Sigmoid colon (tissue), 4 donors: ENCODE measurements around the gene RTN3.

Source experiments
- EP300 ChIP-seq, 4 donors: sonication (generic); formaldehyde crosslinking; IDR thresholded peaks; one replicate each; pipeline ENCODE4 v1.6.1; 2017; ENCODE audit warnings: antibody characterized with exemption in 4 of 4
- POLR2A ChIP-seq, 2 donors: fragments of 450-650 bp; IDR thresholded peaks; one replicate each; pipeline ENCODE4 v1.6.1; 2016; ENCODE audit warnings: antibody characterized with exemption in 2 of 2, mild to moderate bottlenecking in 2 of 2, moderate library complexity in 2 of 2
- POLR2AphosphoS5 ChIP-seq, 4 donors: sonication (generic); formaldehyde crosslinking; IDR thresholded peaks; one replicate each; pipeline ENCODE4 v1.6.1; 2017; ENCODE audit warnings: antibody characterized with exemption in 4 of 4
- TF ChIP-seq, protein P1 (sequence below), 4 experiments: fragments of 450-650 bp in 3 of 4; fragments of 200-600 bp in 1 of 4; IDR thresholded peaks; one replicate each; pipeline ENCODE4 v1.5.1; 2016 to 2019; ENCODE audit warnings: antibody characterized with exemption in 4 of 4, mild to moderate bottlenecking in 3 of 4, moderate library complexity in 2 of 4

GRCh38 chr11:63716046-63716445, 34.7 kb downstream of the RTN3 start:
- TF ChIP-seq, protein P1, sequence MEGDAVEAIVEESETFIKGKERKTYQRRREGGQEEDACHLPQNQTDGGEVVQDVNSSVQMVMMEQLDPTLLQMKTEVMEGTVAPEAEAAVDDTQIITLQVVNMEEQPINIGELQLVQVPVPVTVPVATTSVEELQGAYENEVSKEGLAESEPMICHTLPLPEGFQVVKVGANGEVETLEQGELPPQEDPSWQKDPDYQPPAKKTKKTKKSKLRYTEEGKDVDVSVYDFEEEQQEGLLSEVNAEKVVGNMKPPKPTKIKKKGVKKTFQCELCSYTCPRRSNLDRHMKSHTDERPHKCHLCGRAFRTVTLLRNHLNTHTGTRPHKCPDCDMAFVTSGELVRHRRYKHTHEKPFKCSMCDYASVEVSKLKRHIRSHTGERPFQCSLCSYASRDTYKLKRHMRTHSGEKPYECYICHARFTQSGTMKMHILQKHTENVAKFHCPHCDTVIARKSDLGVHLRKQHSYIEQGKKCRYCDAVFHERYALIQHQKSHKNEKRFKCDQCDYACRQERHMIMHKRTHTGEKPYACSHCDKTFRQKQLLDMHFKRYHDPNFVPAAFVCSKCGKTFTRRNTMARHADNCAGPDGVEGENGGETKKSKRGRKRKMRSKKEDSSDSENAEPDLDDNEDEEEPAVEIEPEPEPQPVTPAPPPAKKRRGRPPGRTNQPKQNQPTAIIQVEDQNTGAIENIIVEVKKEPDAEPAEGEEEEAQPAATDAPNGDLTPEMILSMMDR (IDR thresholded peaks at IDR 0.05): no peak
- no peak for TF ChIP-seq POLR2AphosphoS5 (IDR thresholded peaks at IDR 0.05)
- TF ChIP-seq POLR2A (IDR thresholded peaks at IDR 0.05): no peak
- no peak for TF ChIP-seq EP300 (IDR thresholded peaks at IDR 0.05)
